Measurements from ENCODE around the gene C18orf63. TPM values are rescaled to one million over a fixed set of nuclear protein-coding genes. Genes with fewer than 3 reads are reported as not detected.

The C18orf63 gene
- total RNA-seq, 3 donors from 2014 or later: 0.16 TPM; not detected in 2

- no peak for DNase-seq (ENCODE audit: low spot score in 2 of 2)
- TF ChIP-seq POLR2AphosphoS5 (IDR thresholded peaks at IDR 0.05) (no peak), CTCF (IDR thresholded peaks at IDR 0.05) (no peak), POLR2A (IDR thresholded peaks at IDR 0.05) (no peak)
- intact Hi-C loops (cut with DNase I; ENCODE audit: low total_unique reads): no loop called here
- Histone ChIP-seq H3K27ac (no peak overlapping the region), H3K4me1 (no peaks in the 10 kb centered on the region), H3K4me3 (no peak overlapping the region), H3K36me3 (no peaks in the 10 kb centered on the region), H3K9me3 (no peaks in the 10 kb centered on the region), H3K27me3 (no peaks in the 10 kb centered on the region)
Measured at GRCh38 chr18:74376523-74376922, 60.9 kb downstream of the C18orf63 start.

GRCh38 chr18:74377776-74378175 lies 62.1 kb downstream of the C18orf63 start:
- TF ChIP-seq POLR2AphosphoS5 (IDR thresholded peaks at IDR 0.05) (no peak), POLR2A (IDR thresholded peaks at IDR 0.05) (no peak), CTCF (IDR thresholded peaks at IDR 0.05) (no peak)
- no peak for DNase-seq (ENCODE audit: low spot score in 2 of 2)
- Histone ChIP-seq H3K9me3 (no peaks in the 10 kb centered on the region), H3K4me1 (no peaks in the 10 kb centered on the region), H3K4me3 (no peak overlapping the region), H3K36me3 (no peaks in the 10 kb centered on the region), H3K27me3 (no peaks in the 10 kb centered on the region), H3K27ac (no peak overlapping the region)
- intact Hi-C loops (cut with DNase I; ENCODE audit: low total_unique reads): no loop called here

- Histone ChIP-seq H3K36me3 (no peaks in the 10 kb centered on the region), H3K27me3 (no peaks in the 10 kb centered on the region), H3K27ac (no peak overlapping the region), H3K4me1 (no peaks in the 10 kb centered on the region), H3K9me3 (no peaks in the 10 kb centered on the region), H3K4me3 (no peak overlapping the region)
- TF ChIP-seq CTCF (IDR thresholded peaks at IDR 0.05): no peak
- no peak for TF ChIP-seq POLR2AphosphoS5 (IDR thresholded peaks at IDR 0.05)
- TF ChIP-seq POLR2A (IDR thresholded peaks at IDR 0.05): no peak
- intact Hi-C loops (cut with DNase I; ENCODE audit: low total_unique reads): no loop called here
- no peak for DNase-seq (ENCODE audit: low spot score in 2 of 2)
Measured at GRCh38 chr18:74378179-74378682, 62.6 kb downstream of the C18orf63 start.

- DNase-seq (ENCODE audit: low spot score in 2 of 2): no peak
- intact Hi-C loops (cut with DNase I; ENCODE audit: low total_unique reads): no loop called here
- TF ChIP-seq POLR2A (IDR thresholded peaks at IDR 0.05) (no peak), POLR2AphosphoS5 (IDR thresholded peaks at IDR 0.05) (no peak), CTCF (IDR thresholded peaks at IDR 0.05) (no peak)
- no peaks in the 10 kb centered on the region for H3K4me1 ChIP-seq
- H3K27ac ChIP-seq: no peak overlapping the region
- no peaks in the 10 kb centered on the region for H3K27me3 ChIP-seq
- no peak overlapping the region for H3K4me3 ChIP-seq
- no peaks in the 10 kb centered on the region for H3K9me3 ChIP-seq
- H3K36me3 ChIP-seq: no peaks in the 10 kb centered on the region
Measured at GRCh38 chr18:74380916-74381315, 65.3 kb downstream of the C18orf63 start.

GRCh38 chr18:74381621-74382295 lies 66.1 kb downstream of the C18orf63 start:
- no peak overlapping the region for H3K4me3 ChIP-seq
- TF ChIP-seq CTCF (IDR thresholded peaks at IDR 0.05): no peak
- no peak for TF ChIP-seq POLR2A (IDR thresholded peaks at IDR 0.05)
- no peak for TF ChIP-seq POLR2AphosphoS5 (IDR thresholded peaks at IDR 0.05)
- no peak for DNase-seq (ENCODE audit: low spot score in 2 of 2)
- intact Hi-C loops (cut with DNase I; ENCODE audit: low total_unique reads): no loop called here
- H3K4me1 ChIP-seq: no peaks in the 10 kb centered on the region
- H3K9me3 ChIP-seq: no peaks in the 10 kb centered on the region
- no peak overlapping the region for H3K27ac ChIP-seq
- H3K27me3 ChIP-seq: no peaks in the 10 kb centered on the region
- H3K36me3 ChIP-seq: no peaks in the 10 kb centered on the region
